Esophagus muscularis mucosa (tissue), 4 donors: ENCODE data around the gene SFTA2. TPM values are rescaled to one million over a fixed set of nuclear protein-coding genes. Genes with fewer than 3 reads are reported as not detected.

Experiments
- DNase-seq: peaks from one replicate; pipeline ENCODE4 v3.0.0-alpha.2; 2017; ENCODE audit errors: extremely low spot score
- H3K27ac ChIP-seq, 4 donors: fragments of 200-600 bp; sonication (generic); replicated peaks in 1 of 4; 1 replicate in 3 of 4; 2 replicates in 1 of 4; pipeline ENCODE4 v1.5.1; 2016 to 2019; ENCODE audit warnings: mild to moderate bottlenecking in 1 of 4
- H3K27me3 ChIP-seq, 4 donors: fragments of 200-600 bp; sonication (generic); one replicate each; pipeline versions ENCODE4 v1.5.1 to v1.6.0; 2016 to 2019
- H3K36me3 ChIP-seq, 4 donors: fragments of 200-600 bp; sonication (generic); one replicate each; pipeline ENCODE4 v1.5.1; 2016 to 2019
- H3K4me1 ChIP-seq, 4 donors: fragments of 200-600 bp; sonication (generic); one replicate each; pipeline ENCODE4 v1.5.1; 2016 to 2019
- H3K4me3 ChIP-seq, 4 donors: fragments of 200-600 bp; sonication (generic); 1 replicate in 2 of 4; 2 replicates in 2 of 4; pipeline ENCODE4 v1.5.1; 2016 to 2019; ENCODE audit warnings: mild to moderate bottlenecking in 4 of 4, moderate library complexity in 1 of 4
- H3K9me3 ChIP-seq, 4 donors: fragments of 200-600 bp; sonication (generic); 1 replicate in 3 of 4; 2 replicates in 1 of 4; pipeline ENCODE4 v1.5.1; 2016 to 2019
- EP300 ChIP-seq: sonication (generic); formaldehyde crosslinking; IDR thresholded peaks from one replicate; pipeline ENCODE4 v1.6.1; 2017; ENCODE audit warnings: antibody characterized with exemption
- POLR2A ChIP-seq: fragments of 450-650 bp; IDR thresholded peaks from one replicate; pipeline ENCODE4 v1.6.1; 2017; ENCODE audit warnings: antibody characterized with exemption, moderate library complexity, mild to moderate bottlenecking, low read depth
- POLR2AphosphoS5 ChIP-seq, 2 donors: sonication (generic); formaldehyde crosslinking; IDR thresholded peaks; one replicate each; pipeline ENCODE4 v1.6.1; 2017; ENCODE audit warnings: antibody characterized with exemption in 2 of 2
- WGBS: methylation state at CpG from one replicate; pipeline ENCODE4 v1.1.5; 2018; 5-methylcytosine and 5-hydroxymethylcytosine counted together
- intact Hi-C: fragments of 100-400 bp; cut with DNase I; formaldehyde crosslinking; loops from one replicate; pipeline ENCODE4 v1.15.1; 2023
- total RNA-seq, 4 donors: library from RNA; depleted of rRNA; stranded (reverse); fragments of >200 nt; gene quantifications; one replicate each; pipeline versions ENCODE4 v1.1.0 to v1.2.1, GENCODE V29; 2016
- TF ChIP-seq, protein P1 (sequence below), 3 experiments: fragments of 200-600 bp in 2 of 3; fragments of 450-650 bp in 1 of 3; sonication (generic) in 2 of 3; IDR thresholded peaks; one replicate each; pipeline ENCODE4 v1.5.1; 2017 to 2019; ENCODE audit warnings: antibody characterized with exemption in 3 of 3, mild to moderate bottlenecking in 2 of 3, moderate library complexity in 1 of 3

Gene SFTA2
- total RNA-seq, 4 donors from 2014 or later: 1.1 TPM; not detected in 3

DNA sequence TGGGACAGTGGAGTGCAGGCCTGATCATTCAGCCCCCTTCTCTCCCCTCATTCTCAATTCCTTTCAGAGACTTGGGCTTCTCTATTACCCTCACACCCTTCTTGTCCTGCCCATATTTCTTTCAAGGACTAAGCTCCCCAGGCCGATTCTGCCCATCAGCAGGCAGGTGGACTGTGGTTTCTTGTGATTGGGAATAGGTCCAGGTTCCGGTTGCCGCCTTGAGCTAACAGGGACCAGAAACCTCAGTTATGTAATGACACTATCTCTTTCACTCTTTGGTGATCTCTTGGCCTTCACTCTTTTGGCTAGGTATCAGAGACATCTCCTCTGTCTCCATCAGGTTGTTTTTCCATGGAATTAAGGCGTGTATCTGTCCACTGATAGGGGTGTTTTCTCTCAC is 15.3 kb upstream of the SFTA2 start:
- H3K9me3 ChIP-seq: no peaks in the 10 kb centered on the region
- peaks cover 0 to 39% (median 0%) of the 10 kb centered on the region in 4 donors for H3K27me3 ChIP-seq
- WGBS: 88% methylated on average over 4 of the region's 4 CpGs
- no peak overlapping the region for H3K4me3 ChIP-seq
- peaks cover 8 to 10% (median 9%) of the 10 kb centered on the region in 4 donors for H3K4me1 ChIP-seq
- intact Hi-C loops: no loop called here
- no peaks in the 10 kb centered on the region for H3K36me3 ChIP-seq
- H3K27ac ChIP-seq: no peak overlapping the region
- TF ChIP-seq POLR2A (no peak), EP300 (no peak), POLR2AphosphoS5 (IDR thresholded peaks at IDR 0.05) (no peak)
- TF ChIP-seq, protein P1, sequence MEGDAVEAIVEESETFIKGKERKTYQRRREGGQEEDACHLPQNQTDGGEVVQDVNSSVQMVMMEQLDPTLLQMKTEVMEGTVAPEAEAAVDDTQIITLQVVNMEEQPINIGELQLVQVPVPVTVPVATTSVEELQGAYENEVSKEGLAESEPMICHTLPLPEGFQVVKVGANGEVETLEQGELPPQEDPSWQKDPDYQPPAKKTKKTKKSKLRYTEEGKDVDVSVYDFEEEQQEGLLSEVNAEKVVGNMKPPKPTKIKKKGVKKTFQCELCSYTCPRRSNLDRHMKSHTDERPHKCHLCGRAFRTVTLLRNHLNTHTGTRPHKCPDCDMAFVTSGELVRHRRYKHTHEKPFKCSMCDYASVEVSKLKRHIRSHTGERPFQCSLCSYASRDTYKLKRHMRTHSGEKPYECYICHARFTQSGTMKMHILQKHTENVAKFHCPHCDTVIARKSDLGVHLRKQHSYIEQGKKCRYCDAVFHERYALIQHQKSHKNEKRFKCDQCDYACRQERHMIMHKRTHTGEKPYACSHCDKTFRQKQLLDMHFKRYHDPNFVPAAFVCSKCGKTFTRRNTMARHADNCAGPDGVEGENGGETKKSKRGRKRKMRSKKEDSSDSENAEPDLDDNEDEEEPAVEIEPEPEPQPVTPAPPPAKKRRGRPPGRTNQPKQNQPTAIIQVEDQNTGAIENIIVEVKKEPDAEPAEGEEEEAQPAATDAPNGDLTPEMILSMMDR (IDR thresholded peaks at IDR 0.05): no peak
- no peak for DNase-seq

DNA sequence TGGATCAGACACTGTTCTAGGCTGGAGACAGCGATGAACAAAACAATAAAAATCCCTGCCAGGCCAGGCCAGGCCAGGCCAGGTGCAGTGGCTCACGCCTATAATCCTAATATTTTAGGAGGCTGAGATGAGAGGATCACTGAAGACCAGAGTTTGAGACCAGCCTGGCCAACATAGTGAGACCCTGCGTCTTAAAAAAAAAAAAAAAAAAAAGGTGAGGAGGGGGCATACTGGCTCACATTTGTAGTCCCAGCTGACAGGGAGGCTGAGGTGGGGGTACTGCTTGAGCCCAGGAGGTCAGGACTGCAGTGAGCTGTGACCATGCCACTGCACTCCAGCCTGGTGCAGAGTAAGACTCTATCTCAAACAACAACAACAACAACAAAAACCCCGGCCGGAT is 13.3 kb upstream of the SFTA2 start:
- intact Hi-C loops: no loop called here

DNA sequence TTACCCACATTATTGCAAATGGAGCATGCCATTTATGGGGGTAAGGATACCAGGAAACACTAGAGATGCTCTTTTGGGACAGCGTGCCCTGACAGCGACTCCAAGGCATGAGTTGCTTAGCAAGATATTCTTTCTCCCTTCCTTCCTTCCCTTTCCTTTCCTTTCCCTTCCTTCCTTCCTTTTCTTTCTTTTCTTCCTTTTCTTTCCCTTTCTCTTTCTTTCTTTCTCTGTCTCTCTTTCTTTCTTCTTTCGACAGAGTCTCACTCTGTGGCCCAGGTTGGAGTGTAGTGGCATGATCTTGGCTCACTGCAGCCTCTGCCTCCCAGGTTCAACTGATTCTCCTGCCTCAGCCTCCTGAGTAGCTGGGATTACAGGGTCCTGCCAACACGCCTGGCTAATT is 12.1 kb upstream of the SFTA2 start:
- Histone ChIP-seq H3K36me3 (no peaks in the 10 kb centered on the region), H3K4me3 (no peak overlapping the region), H3K9me3 (no peaks in the 10 kb centered on the region), H3K27ac (no peak overlapping the region), H3K4me1 (peaks cover 10 to 22% (median 18%) of the 10 kb centered on the region in 4 donors), H3K27me3 (peaks cover 0 to 31% (median 0%) of the 10 kb centered on the region in 4 donors)
- intact Hi-C loops: no loop called here
- WGBS: 94% methylated on average over 4 of the region's 4 CpGs
- TF ChIP-seq POLR2AphosphoS5 (IDR thresholded peaks at IDR 0.05): no peak
- TF ChIP-seq EP300: no peak
- no peak for DNase-seq

More for the DNA sequence above, 13.3 kb upstream of the SFTA2 start:
- Histone ChIP-seq H3K36me3 (no peaks in the 10 kb centered on the region), H3K27ac (no peak overlapping the region), H3K9me3 (no peaks in the 10 kb centered on the region), H3K4me1 (peaks cover 10 to 11% (median 10%) of the 10 kb centered on the region in 4 donors), H3K4me3 (no peak overlapping the region), H3K27me3 (peaks cover 0 to 37% (median 0%) of the 10 kb centered on the region in 4 donors)
- no peak for DNase-seq
- 87% methylated on average over 5 of the region's 5 CpGs for WGBS
- no peak for TF ChIP-seq EP300

DNA sequence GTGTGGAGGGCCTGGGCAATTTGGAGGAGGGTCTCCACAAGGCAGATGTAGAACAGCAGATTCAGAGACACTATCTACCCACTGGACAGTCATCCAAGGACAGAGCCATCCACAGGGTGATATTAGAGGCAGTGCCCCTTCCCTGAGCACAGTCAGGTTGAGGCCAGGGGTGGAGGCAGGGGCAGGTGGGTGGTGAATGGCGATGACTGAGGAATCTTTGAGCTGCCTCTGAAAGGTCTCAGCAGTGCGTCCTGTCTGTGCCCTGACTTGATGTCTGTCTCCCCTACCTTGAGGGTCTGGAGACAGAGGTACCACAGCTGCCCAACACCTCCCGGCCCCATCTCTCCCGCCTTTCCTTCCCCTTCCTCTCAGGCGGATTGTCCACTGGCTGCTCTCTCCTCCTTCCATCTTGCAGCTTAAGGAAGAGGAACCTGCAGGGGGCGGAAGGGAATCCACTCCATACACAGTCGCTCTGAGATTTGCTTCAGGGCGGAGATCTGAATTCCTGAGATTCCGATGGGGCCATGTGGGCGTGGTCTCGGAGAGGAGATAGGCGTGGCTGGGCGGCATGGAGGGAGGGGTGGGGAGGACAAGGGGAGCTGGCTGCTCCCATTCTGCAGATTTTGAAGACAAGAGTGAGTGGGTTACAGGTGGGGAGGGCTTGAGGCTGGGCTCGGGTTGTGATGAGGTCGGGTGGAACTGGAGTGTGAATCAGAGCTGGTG is 10.5 kb upstream of the SFTA2 start:
- H3K27me3 ChIP-seq: peaks cover 0 to 43% (median 0%) of the 10 kb centered on the region in 4 donors
- WGBS: 19% methylated on average over 15 of the region's 15 CpGs
- no peaks in the 10 kb centered on the region for H3K9me3 ChIP-seq
- no peaks in the 10 kb centered on the region for H3K36me3 ChIP-seq
- TF ChIP-seq POLR2AphosphoS5 (IDR thresholded peaks at IDR 0.05) (no peak), EP300 (no peak), POLR2A (no peak)
- TF ChIP-seq, protein P1 (IDR thresholded peaks at IDR 0.05): peak in 2 of 3 experiments; percentile 14 to 37
- DNase-seq: no peak
- peaks cover 10 to 22% (median 19%) of the 10 kb centered on the region in 4 donors for H3K4me1 ChIP-seq
- intact Hi-C loops: no loop called here
- no peak overlapping the region for H3K27ac ChIP-seq
- H3K4me3 ChIP-seq: peak overlapping the region in 1 of 4 donors; percentile 2

DNA sequence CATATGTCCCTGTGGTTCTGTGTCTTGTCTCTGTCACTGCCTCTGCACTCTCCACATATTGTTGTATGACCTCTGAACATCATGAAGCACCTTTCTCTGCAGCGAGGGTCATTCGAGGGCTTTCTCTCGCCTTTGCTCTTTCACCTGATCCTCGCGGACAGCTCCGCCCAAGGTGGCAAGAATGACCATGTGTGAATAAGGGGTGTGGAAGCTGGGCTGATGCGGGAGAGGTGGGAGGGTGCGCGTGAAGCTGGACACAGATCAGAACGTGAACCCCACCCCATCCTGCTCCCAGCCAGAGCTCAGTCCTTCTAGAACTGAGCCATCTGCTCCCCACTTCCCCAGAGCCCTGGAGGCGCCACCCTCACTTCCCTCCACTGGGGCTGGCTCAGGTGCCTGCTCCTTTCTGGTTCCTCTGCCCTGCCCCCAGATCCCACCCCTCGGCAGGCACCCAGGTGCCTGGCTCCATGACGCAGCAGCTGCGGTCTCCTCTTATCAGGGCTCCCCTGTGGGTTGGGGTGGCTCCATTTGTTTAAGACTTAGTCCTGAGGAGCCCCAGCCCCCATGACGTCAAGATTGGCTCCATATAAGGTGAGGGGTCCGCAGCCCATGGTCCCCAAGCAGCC is 8.5 kb upstream of the SFTA2 start, which contains the start of gene MUCL3:
Gene MUCL3 (plus strand): TSS at position 613 of the 626 bp plus-strand sequence. CDS start 27 bp downstream, outside the sequence.
- 84% methylated on average over 15 of the region's 16 CpGs for WGBS
- no peaks in the 10 kb centered on the region for H3K9me3 ChIP-seq
- TF ChIP-seq, protein P1 (IDR thresholded peaks at IDR 0.05): no peak
- TF ChIP-seq EP300 (no peak), POLR2A (no peak), POLR2AphosphoS5 (IDR thresholded peaks at IDR 0.05) (no peak)
- peaks cover 10 to 22% (median 19%) of the 10 kb centered on the region in 4 donors for H3K4me1 ChIP-seq
- H3K27ac ChIP-seq: no peak within 1 kb of the TSS
- no peaks in the 10 kb centered on the region for H3K36me3 ChIP-seq
- intact Hi-C loops: no loop called here
- H3K27me3 ChIP-seq: peaks cover 0 to 55% (median 0%) of the 10 kb centered on the region in 4 donors
- no peak within 1 kb of the TSS for H3K4me3 ChIP-seq
- DNase-seq: no peak
